NCI-H460 (cell line): ENCODE data around the gene ANKRD33B. TPM values are rescaled to one million over a fixed set of nuclear protein-coding genes. Genes with fewer than 3 reads are reported as not detected.

Experiments used
- DNase-seq: peaks from one replicate; pipeline ENCODE4 v3.0.0-alpha.2; 2016; ENCODE audit warnings: low read depth; ENCODE audit errors: extremely low read depth
- total RNA-seq: library from RNA; depleted of rRNA; stranded (reverse); fragments of >200 nt; shearing (Covaris generic); gene quantifications from 2 replicates; pipeline ENCODE4 v1.2.3, GENCODE V29; 2014

The ANKRD33B gene
- total RNA-seq, 1 experiment from 2014 or later = 8.4 TPM

- no peak for DNase-seq
These were observed 124.8 kb downstream of the ANKRD33B start for GRCh38 chr5:10688651-10689171.

- DNase-seq = peak; percentile 54
These were observed 125.7 kb downstream of the ANKRD33B start for GRCh38 chr5:10689391-10690081.

- no peak for DNase-seq
These were observed 126.9 kb downstream of the ANKRD33B start for GRCh38 chr5:10690460-10691440.

GRCh38 chr5:10691826-10692785, 128.2 kb downstream of the ANKRD33B start:
- DNase-seq = no peak

GRCh38 chr5:10695055-10695649, 131.3 kb downstream of the ANKRD33B start:
- DNase-seq = peak; percentile 73

- DNase-seq = no peak
These were observed 132.1 kb downstream of the ANKRD33B start for GRCh38 chr5:10695759-10696543.

- DNase-seq = no peak
These were observed 135.5 kb downstream of the ANKRD33B start for GRCh38 chr5:10699281-10699874.

GRCh38 chr5:10699987-10700386, 136.1 kb downstream of the ANKRD33B start:
- DNase-seq = no peak

- DNase-seq = no peak
These were observed 136.6 kb downstream of the ANKRD33B start for GRCh38 chr5:10700516-10700915.

- DNase-seq = peak; percentile 53
These were observed 137.7 kb downstream of the ANKRD33B start for GRCh38 chr5:10701567-10702039.

- DNase-seq = no peak
These were observed 138.3 kb downstream of the ANKRD33B start for GRCh38 chr5:10702040-10702629.

GRCh38 chr5:10702911-10703491, 139.1 kb downstream of the ANKRD33B start:
- DNase-seq = no peak

- no peak for DNase-seq
These were observed 139.8 kb downstream of the ANKRD33B start for GRCh38 chr5:10703676-10704075.

GRCh38 chr5:10704949-10705621, 141.2 kb downstream of the ANKRD33B start:
- no peak for DNase-seq

- DNase-seq = no peak
These were observed 141.9 kb downstream of the ANKRD33B start for GRCh38 chr5:10705747-10706146.

GRCh38 chr5:10706326-10706725, 142.5 kb downstream of the ANKRD33B start:
- DNase-seq = no peak
